Upper lobe of left lung (tissue), 6 donors: ENCODE data around the gene ZHX3. TPM values are rescaled to one million over a fixed set of nuclear protein-coding genes. Genes with fewer than 3 reads are reported as not detected.

Experiments used
- ATAC-seq, 2 donors: fragments of 200-7000 bp; cut with Tn5 transposase; one replicate each; pipeline ENCODE4 v1.9.1; 2022; ENCODE audit warnings: mild to moderate bottlenecking in 2 of 2, moderate library complexity in 2 of 2; ENCODE audit not compliant: low FRiP score in 2 of 2
- DNase-seq, 2 donors: peaks; one replicate each; pipeline ENCODE4 v3.0.0-alpha.2; 2019 to 2020
- H3K27ac ChIP-seq, 4 donors: fragments of 200-600 bp; sonication (generic); one replicate each; pipeline ENCODE4 v1.5.1; 2016 to 2019
- H3K27me3 ChIP-seq, 4 donors: fragments of 200-600 bp; sonication (generic); one replicate each; pipeline ENCODE4 v1.5.1; 2017 to 2019
- H3K36me3 ChIP-seq, 4 donors: fragments of 200-600 bp; sonication (generic); one replicate each; pipeline ENCODE4 v1.5.1; 2016 to 2019
- H3K4me1 ChIP-seq, 4 donors: fragments of 200-600 bp; sonication (generic); one replicate each; pipeline ENCODE4 v1.5.1; 2018 to 2019
- H3K4me3 ChIP-seq, 4 donors: fragments of 200-600 bp; sonication (generic); one replicate each; pipeline ENCODE4 v1.5.1; 2017 to 2019; ENCODE audit warnings: mild to moderate bottlenecking in 2 of 4, moderate library complexity in 1 of 4
- H3K9me3 ChIP-seq, 4 donors: fragments of 200-600 bp; sonication (generic); one replicate each; pipeline ENCODE4 v1.5.1; 2018 to 2019
- EP300 ChIP-seq, 4 donors: sonication (generic); formaldehyde crosslinking; IDR thresholded peaks; one replicate each; pipeline ENCODE4 v1.5.1; 2017; ENCODE audit warnings: antibody characterized with exemption in 4 of 4, control low read depth in 2 of 4
- POLR2A ChIP-seq, 4 donors: fragments of 450-650 bp; IDR thresholded peaks; one replicate each; pipeline ENCODE4 v1.5.1; 2016 to 2017; ENCODE audit warnings: antibody characterized with exemption in 4 of 4, mild to moderate bottlenecking in 2 of 4
- POLR2AphosphoS5 ChIP-seq, 2 donors: sonication (generic); formaldehyde crosslinking; IDR thresholded peaks; one replicate each; pipeline ENCODE4 v1.5.1; 2017; ENCODE audit warnings: antibody characterized with exemption in 2 of 2
- WGBS, 2 donors: methylation state at CpG; one replicate each; pipeline ENCODE4 v1.1.5; 2017 to 2018; 5-methylcytosine and 5-hydroxymethylcytosine counted together
- total RNA-seq, 6 donors: library from RNA; depleted of rRNA in 4 of 6; stranded (reverse); fragments of >200 nt in 4 of 6; gene quantifications; one replicate each; pipeline versions ENCODE4 v1.1.0 to v1.2.1, GENCODE V29; 2016 to 2021
- TF ChIP-seq, protein P1 (sequence below), 6 experiments: fragments of 450-650 bp in 4 of 6; fragments of 200-600 bp in 2 of 6; sonication (generic) in 2 of 6; IDR thresholded peaks; one replicate each; pipeline ENCODE4 v1.5.1; 2016 to 2019; ENCODE audit warnings: antibody characterized with exemption in 6 of 6
- donor health status: DM: no; HTN: no; CAD: no; lungs with moderate emphysema.
- donor health status: DM: no; HTN: yes; CAD: no; lungs with severe emphysema.

Gene ZHX3
- total RNA-seq, 6 donors from 2014 or later: 30.4 to 57.5 (median 44.9) TPM

DNA sequence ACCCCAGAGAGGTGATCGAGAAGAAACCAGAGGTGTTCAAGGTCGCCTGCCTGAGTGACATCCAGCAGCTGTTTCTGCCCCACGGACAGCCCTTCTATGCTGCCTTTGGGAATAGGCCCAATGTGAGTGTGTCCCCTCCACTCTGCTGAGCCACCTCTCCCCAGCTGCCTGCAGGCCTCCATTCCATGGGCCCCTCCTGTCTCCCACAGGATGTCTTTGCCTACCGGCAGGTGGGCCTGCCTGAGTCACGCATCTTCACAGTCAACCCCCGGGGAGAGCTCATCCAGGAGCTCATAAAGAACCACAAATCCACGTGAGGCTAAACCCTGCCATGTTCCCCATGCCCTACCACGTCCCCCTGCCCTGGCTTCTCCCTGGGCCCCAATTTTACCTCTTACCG is 40.7 kb upstream of the ZHX3 start:
- ATAC-seq (no peak), DNase-seq (no peak)
- Histone ChIP-seq H3K27me3 (no peaks in the 10 kb centered on the region), H3K4me3 (no peak overlapping the region), H3K36me3 (peaks cover 0 to 25% (median 8%) of the 10 kb centered on the region in 4 donors), H3K9me3 (no peaks in the 10 kb centered on the region), H3K27ac (no peak overlapping the region), H3K4me1 (no peaks in the 10 kb centered on the region)
- WGBS, 2 donors: 92 to 93% methylated on average over 7 to 9 of the region's 9 CpGs
- TF ChIP-seq EP300 (IDR thresholded peaks at IDR 0.05) (no peak), POLR2A (IDR thresholded peaks at IDR 0.05) (no peak), POLR2AphosphoS5 (IDR thresholded peaks at IDR 0.05) (no peak)
- TF ChIP-seq, protein P1, sequence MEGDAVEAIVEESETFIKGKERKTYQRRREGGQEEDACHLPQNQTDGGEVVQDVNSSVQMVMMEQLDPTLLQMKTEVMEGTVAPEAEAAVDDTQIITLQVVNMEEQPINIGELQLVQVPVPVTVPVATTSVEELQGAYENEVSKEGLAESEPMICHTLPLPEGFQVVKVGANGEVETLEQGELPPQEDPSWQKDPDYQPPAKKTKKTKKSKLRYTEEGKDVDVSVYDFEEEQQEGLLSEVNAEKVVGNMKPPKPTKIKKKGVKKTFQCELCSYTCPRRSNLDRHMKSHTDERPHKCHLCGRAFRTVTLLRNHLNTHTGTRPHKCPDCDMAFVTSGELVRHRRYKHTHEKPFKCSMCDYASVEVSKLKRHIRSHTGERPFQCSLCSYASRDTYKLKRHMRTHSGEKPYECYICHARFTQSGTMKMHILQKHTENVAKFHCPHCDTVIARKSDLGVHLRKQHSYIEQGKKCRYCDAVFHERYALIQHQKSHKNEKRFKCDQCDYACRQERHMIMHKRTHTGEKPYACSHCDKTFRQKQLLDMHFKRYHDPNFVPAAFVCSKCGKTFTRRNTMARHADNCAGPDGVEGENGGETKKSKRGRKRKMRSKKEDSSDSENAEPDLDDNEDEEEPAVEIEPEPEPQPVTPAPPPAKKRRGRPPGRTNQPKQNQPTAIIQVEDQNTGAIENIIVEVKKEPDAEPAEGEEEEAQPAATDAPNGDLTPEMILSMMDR (IDR thresholded peaks at IDR 0.05): no peak

DNA sequence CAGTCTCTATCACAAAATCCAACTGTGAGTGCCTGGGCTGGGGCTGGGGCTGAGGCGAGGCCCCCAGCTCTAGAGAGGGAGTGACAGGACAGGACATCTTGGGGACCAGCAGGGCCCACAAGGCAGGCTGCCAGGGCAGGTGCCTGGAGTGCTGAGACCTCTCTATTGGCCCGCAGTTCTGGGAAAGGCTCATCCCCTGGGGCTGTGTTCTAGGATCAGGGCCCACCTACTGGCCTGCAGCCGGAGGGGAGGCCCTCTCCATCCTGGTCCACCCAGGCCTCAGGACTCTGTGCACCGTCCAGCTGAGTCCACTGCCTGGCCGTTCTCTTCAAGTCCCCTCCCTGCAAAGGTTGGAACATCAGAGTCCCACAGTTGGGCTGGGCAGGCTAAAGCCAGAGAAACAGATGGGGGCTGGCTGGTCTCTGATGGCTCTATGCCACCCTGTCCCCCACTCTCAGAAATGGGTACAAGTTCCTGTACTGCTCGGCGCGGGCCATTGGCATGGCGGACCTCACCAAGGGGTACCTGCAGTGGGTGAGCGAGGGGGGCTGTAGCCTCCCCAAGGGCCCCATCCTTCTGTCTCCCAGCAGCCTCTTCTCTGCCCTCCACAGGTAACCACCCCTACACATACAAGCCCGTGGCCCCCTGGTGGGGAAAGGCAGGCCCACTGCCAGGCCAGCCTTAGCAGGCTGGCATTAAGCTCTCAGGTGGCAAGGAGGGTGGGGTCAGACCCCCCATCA is 40.1 kb upstream of the ZHX3 start:
- H3K36me3 ChIP-seq: peaks cover 0 to 25% (median 8%) of the 10 kb centered on the region in 4 donors
- H3K4me1 ChIP-seq: no peaks in the 10 kb centered on the region
- ATAC-seq (no peak), DNase-seq (no peak)
- no peaks in the 10 kb centered on the region for H3K27me3 ChIP-seq
- 91 to 93% methylated on average over 6 to 11 of the region's 11 CpGs for WGBS, 2 donors
- H3K9me3 ChIP-seq: no peaks in the 10 kb centered on the region
- H3K27ac ChIP-seq: no peak overlapping the region
- TF ChIP-seq EP300 (IDR thresholded peaks at IDR 0.05) (no peak), POLR2AphosphoS5 (IDR thresholded peaks at IDR 0.05) (no peak), POLR2A (IDR thresholded peaks at IDR 0.05) (no peak)
- TF ChIP-seq, protein P1 (IDR thresholded peaks at IDR 0.05): no peak
- H3K4me3 ChIP-seq: no peak overlapping the region

DNA sequence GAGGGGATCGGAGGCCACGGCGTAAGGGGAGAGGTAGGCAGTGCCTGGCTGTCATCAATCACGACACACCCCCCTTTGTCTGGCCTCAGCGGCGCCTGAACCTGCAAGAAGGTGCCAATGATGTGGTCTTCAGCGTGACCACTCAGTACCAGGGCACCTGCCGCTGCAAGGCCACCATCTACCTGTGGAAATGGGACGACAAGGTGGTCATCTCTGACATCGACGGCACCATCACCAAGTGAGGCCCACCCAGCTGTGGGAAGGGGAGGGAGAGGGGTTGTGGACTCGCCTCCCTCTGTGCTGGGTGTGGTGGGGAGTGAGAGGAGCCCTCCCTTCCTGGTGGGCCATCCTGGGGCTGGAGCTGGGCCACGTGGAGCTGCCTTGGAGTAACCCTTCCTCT is 39.4 kb upstream of the ZHX3 start:
- TF ChIP-seq, protein P1 (IDR thresholded peaks at IDR 0.05): no peak
- TF ChIP-seq EP300 (IDR thresholded peaks at IDR 0.05): no peak
- no peak for TF ChIP-seq POLR2AphosphoS5 (IDR thresholded peaks at IDR 0.05)
- TF ChIP-seq POLR2A (IDR thresholded peaks at IDR 0.05): no peak
- Histone ChIP-seq H3K36me3 (peaks cover 0 to 28% (median 12%) of the 10 kb centered on the region in 4 donors), H3K4me1 (no peaks in the 10 kb centered on the region), H3K9me3 (no peaks in the 10 kb centered on the region), H3K27me3 (no peaks in the 10 kb centered on the region), H3K4me3 (no peak overlapping the region), H3K27ac (no peak overlapping the region)
- WGBS, 2 donors: 85 to 88% methylated on average over 6 to 13 of the region's 13 CpGs
- no peak for DNase-seq
- ATAC-seq: no peak

DNA sequence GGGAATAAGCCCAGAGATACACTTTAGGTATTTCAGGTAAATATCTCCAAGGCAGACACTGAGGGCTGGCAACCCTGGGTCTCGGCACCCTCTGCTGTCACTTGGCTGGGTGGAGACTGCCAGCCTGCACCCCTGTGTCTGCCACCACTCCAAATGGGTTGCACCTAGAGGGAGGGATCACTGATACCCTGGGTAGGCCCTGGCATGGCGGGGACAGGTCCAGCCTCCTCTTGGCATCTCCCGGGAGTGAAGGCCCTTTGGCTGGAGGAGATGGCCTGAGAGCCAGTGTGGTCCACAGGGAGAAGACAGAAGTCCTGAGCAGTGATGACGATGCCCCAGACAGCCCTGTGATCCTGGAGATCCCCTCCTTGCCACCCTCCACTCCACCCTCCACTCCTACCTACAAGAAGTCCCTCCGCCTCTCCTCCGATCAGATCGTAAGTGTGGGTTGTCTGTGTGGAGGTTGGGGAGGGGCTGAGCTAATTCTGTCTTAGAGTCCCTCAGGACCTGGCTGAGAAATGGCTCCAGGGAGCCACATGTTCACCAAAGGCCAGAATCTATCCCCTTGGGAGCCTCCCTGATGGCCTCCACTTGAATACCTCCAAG is 38.2 kb upstream of the ZHX3 start:
- Histone ChIP-seq H3K9me3 (no peaks in the 10 kb centered on the region), H3K27me3 (no peaks in the 10 kb centered on the region), H3K36me3 (peaks cover 0 to 35% (median 16%) of the 10 kb centered on the region in 4 donors), H3K4me3 (no peak overlapping the region), H3K27ac (no peak overlapping the region), H3K4me1 (no peaks in the 10 kb centered on the region)
- TF ChIP-seq EP300 (IDR thresholded peaks at IDR 0.05) (no peak), POLR2AphosphoS5 (IDR thresholded peaks at IDR 0.05) (no peak), POLR2A (IDR thresholded peaks at IDR 0.05) (no peak)
- TF ChIP-seq, protein P1 (IDR thresholded peaks at IDR 0.05): no peak
- ATAC-seq: no peak
- 93 to 95% methylated on average over 7 of the region's 7 CpGs for WGBS, 2 donors
- DNase-seq: no peak
